ENCODE results near the gene RPL13.
"Not testable (repeated sequence)": the region's sequence is repeated elsewhere in the genome, so short reads cannot be mapped to it uniquely, and the experiment has no call there.

RPL13 gene

GRCh38 chr16:89581045-89581695, 20.7 kb downstream of the RPL13 start:
- no peak for DNase-seq

- DNase-seq, result no peak
These were observed 21.5 kb downstream of the RPL13 start for GRCh38 chr16:89581861-89582563.

GRCh38 chr16:89582614-89583196, 22.2 kb downstream of the RPL13 start:
- no peak for DNase-seq

GRCh38 chr16:89583197-89583894, 22.9 kb downstream of the RPL13 start:
- DNase-seq, result no peak

GRCh38 chr16:89583895-89584644, 23.6 kb downstream of the RPL13 start:
- no peak for DNase-seq

- no peak for DNase-seq
These were observed 24.5 kb downstream of the RPL13 start for GRCh38 chr16:89584768-89585549.

GRCh38 chr16:89586218-89586617, 25.7 kb downstream of the RPL13 start:
- no peak for DNase-seq

GRCh38 chr16:89586853-89587252, 26.4 kb downstream of the RPL13 start:
- DNase-seq, result no peak

- DNase-seq, result not testable (repeated sequence)
These were observed 27.2 kb downstream of the RPL13 start for GRCh38 chr16:89587676-89588075.

GRCh38 chr16:89588413-89589109, 28.1 kb downstream of the RPL13 start:
- no peak for DNase-seq

GRCh38 chr16:89589241-89589926, 28.9 kb downstream of the RPL13 start:
- no peak for DNase-seq

GRCh38 chr16:89593841-89594240, 33.4 kb downstream of the RPL13 start:
- no peak for DNase-seq

GRCh38 chr16:89595330-89596060, 35.0 kb downstream of the RPL13 start:
- no peak for DNase-seq

- no peak for DNase-seq
These were observed 35.7 kb downstream of the RPL13 start for GRCh38 chr16:89596061-89596689.

GRCh38 chr16:89596957-89597649, 36.6 kb downstream of the RPL13 start:
- DNase-seq, result no peak

- no peak for DNase-seq
These were observed 37.7 kb downstream of the RPL13 start for GRCh38 chr16:89598199-89598598.

GRCh38 chr16:89599451-89599858, 39.0 kb downstream of the RPL13 start:
- DNase-seq, result no peak

- no peak for DNase-seq
These were observed 39.4 kb downstream of the RPL13 start for GRCh38 chr16:89599902-89600301.

- DNase-seq, result no peak
These were observed 39.9 kb downstream of the RPL13 start for GRCh38 chr16:89600427-89600826.

All from stimulated activated CD4-positive, alpha-beta T cell treated with anti-CD3 and anti-CD28 coated beads, Interleukin-12 subunit alpha, Interleukin-12 subunit beta, amount 100 ng/mL, for 4 hours (primary cell).